Mammary epithelial cell (primary cell): ENCODE results near the gene SHQ1.

ENCODE experiments used
- CTCF ChIP-seq, 2 donors: IDR thresholded peaks in 1 of 2; conservative IDR thresholded peaks in 1 of 2; 2 replicates each; pipeline ENCODE4 v1.5.1; 2011 to 2012; ENCODE audit warnings: inconsistent platforms in 2 of 2, low read length in 2 of 2, mild to moderate bottlenecking in 2 of 2, control low read depth in 1 of 2, low read depth in 1 of 2; ENCODE audit not compliant: insufficient read depth in 1 of 2; ENCODE audit errors: extremely low read depth in 1 of 2
- EZH2 ChIP-seq: IDR thresholded peaks from 2 replicates; pipeline ENCODE4 v1.6.1; 2012; ENCODE audit warnings: low read length, inconsistent platforms, borderline replicate concordance

DNA sequence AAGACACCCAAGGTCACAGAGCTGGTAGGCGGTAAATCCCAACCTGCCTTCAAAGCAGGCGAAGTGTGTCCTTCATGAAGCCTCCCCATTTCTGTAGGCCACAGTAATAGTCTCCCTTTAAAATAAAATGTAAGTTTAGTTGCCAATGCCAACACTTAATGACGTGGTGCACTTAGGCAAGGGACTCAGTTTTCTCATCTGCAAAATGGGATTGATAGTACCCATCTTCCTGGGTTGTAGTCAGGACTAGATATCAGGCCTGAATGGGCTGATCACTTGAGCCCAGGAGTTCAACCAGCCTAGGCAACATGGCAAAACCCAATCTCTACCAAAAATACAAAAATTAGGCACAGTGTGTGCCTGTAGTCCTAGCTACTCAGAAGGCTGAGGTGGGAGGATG lies 114.6 kb downstream of the SHQ1 start:
- no peak for TF ChIP-seq CTCF (conservative IDR thresholded peaks at IDR 0.05 in 1 of 2, IDR thresholded peaks at IDR 0.05 in 1 of 2; ENCODE audit: extremely low read depth in 1 of 2, insufficient read depth in 1 of 2, low read depth in 1 of 2, low read length in 2 of 2)
- TF ChIP-seq EZH2, result no peak
